ENCODE measurements around the gene OPTN.

Gene OPTN

GRCh38 chr10:13182424-13182823, 82.5 kb downstream of the OPTN start:
- no peak for DNase-seq (ENCODE audit: low read depth in 2 of 2)

- DNase-seq (ENCODE audit: low read depth in 2 of 2): no peak
These were observed 83.7 kb downstream of the OPTN start for GRCh38 chr10:13183625-13184024.

GRCh38 chr10:13184276-13184675, 84.3 kb downstream of the OPTN start:
- no peak for DNase-seq (ENCODE audit: low read depth in 2 of 2)

- no peak for DNase-seq (ENCODE audit: low read depth in 2 of 2)
These were observed 85.0 kb downstream of the OPTN start for GRCh38 chr10:13184730-13185514.

- no peak for DNase-seq (ENCODE audit: low read depth in 2 of 2)
These were observed 87.2 kb downstream of the OPTN start for GRCh38 chr10:13187135-13187534.

Data from stimulated activated CD4-positive, alpha-beta T cell treated with anti-CD3 and anti-CD28 coated beads, Interleukin-15, amount 100 ng/mL, for 48 hours (primary cell).